Esophagus muscularis mucosa (tissue), 4 donors: ENCODE measurements around the gene STK32B. TPM values are rescaled to one million over a fixed set of nuclear protein-coding genes. Genes with fewer than 3 reads are reported as not detected.

ENCODE experiments used
- DNase-seq: peaks from one replicate; pipeline ENCODE4 v3.0.0-alpha.2; 2017; ENCODE audit errors: extremely low spot score
- H3K27ac ChIP-seq, 4 donors: fragments of 200-600 bp; sonication (generic); replicated peaks in 1 of 4; 1 replicate in 3 of 4; 2 replicates in 1 of 4; pipeline ENCODE4 v1.5.1; 2016 to 2019; ENCODE audit warnings: mild to moderate bottlenecking in 1 of 4
- H3K27me3 ChIP-seq, 4 donors: fragments of 200-600 bp; sonication (generic); one replicate each; pipeline versions ENCODE4 v1.5.1 to v1.6.0; 2016 to 2019
- H3K36me3 ChIP-seq, 4 donors: fragments of 200-600 bp; sonication (generic); one replicate each; pipeline ENCODE4 v1.5.1; 2016 to 2019
- H3K4me1 ChIP-seq, 4 donors: fragments of 200-600 bp; sonication (generic); one replicate each; pipeline ENCODE4 v1.5.1; 2016 to 2019
- H3K4me3 ChIP-seq, 4 donors: fragments of 200-600 bp; sonication (generic); 1 replicate in 2 of 4; 2 replicates in 2 of 4; pipeline ENCODE4 v1.5.1; 2016 to 2019; ENCODE audit warnings: mild to moderate bottlenecking in 4 of 4, moderate library complexity in 1 of 4
- H3K9me3 ChIP-seq, 4 donors: fragments of 200-600 bp; sonication (generic); 1 replicate in 3 of 4; 2 replicates in 1 of 4; pipeline ENCODE4 v1.5.1; 2016 to 2019
- CTCF ChIP-seq, 3 experiments: fragments of 200-600 bp in 2 of 3; fragments of 450-650 bp in 1 of 3; sonication (generic) in 2 of 3; IDR thresholded peaks; one replicate each; pipeline ENCODE4 v1.5.1; 2017 to 2019; ENCODE audit warnings: antibody characterized with exemption in 3 of 3, mild to moderate bottlenecking in 2 of 3, moderate library complexity in 1 of 3
- EP300 ChIP-seq: sonication (generic); formaldehyde crosslinking; IDR thresholded peaks from one replicate; pipeline ENCODE4 v1.6.1; 2017; ENCODE audit warnings: antibody characterized with exemption
- POLR2A ChIP-seq: fragments of 450-650 bp; IDR thresholded peaks from one replicate; pipeline ENCODE4 v1.6.1; 2017; ENCODE audit warnings: antibody characterized with exemption, moderate library complexity, mild to moderate bottlenecking, low read depth
- POLR2AphosphoS5 ChIP-seq, 2 donors: sonication (generic); formaldehyde crosslinking; IDR thresholded peaks; one replicate each; pipeline ENCODE4 v1.6.1; 2017; ENCODE audit warnings: antibody characterized with exemption in 2 of 2
- WGBS: methylation state at CpG from one replicate; pipeline ENCODE4 v1.1.5; 2018; 5-methylcytosine and 5-hydroxymethylcytosine counted together
- intact Hi-C: fragments of 100-400 bp; cut with DNase I; formaldehyde crosslinking; loops from one replicate; pipeline ENCODE4 v1.15.1; 2023
- total RNA-seq, 4 donors: library from RNA; depleted of rRNA; stranded (reverse); fragments of >200 nt; gene quantifications; one replicate each; pipeline versions ENCODE4 v1.1.0 to v1.2.1, GENCODE V29; 2016

The STK32B gene
- total RNA-seq, 4 donors from 2014 or later = 1.7 to 3.8 (median 2.7) TPM

- H3K27ac ChIP-seq = no peak overlapping the region
- TF ChIP-seq POLR2A (no peak), CTCF (IDR thresholded peaks at IDR 0.05) (no peak), POLR2AphosphoS5 (IDR thresholded peaks at IDR 0.05) (no peak), EP300 (no peak)
- 90% methylated on average over 2 of the region's 2 CpGs for WGBS
- no peaks in the 10 kb centered on the region for H3K27me3 ChIP-seq
- no peaks in the 10 kb centered on the region for H3K4me1 ChIP-seq
- DNase-seq = no peak
- peaks cover 0 to 12% (median 5%) of the 10 kb centered on the region in 4 donors for H3K9me3 ChIP-seq
- H3K36me3 ChIP-seq = peaks cover 0 to 8% (median 0%) of the 10 kb centered on the region in 4 donors
- intact Hi-C loops = no loop called here
- H3K4me3 ChIP-seq = no peak overlapping the region
Observed at GRCh38 chr4:5539584-5539983, 488.3 kb downstream of the STK32B start.

GRCh38 chr4:5541169-5541568 lies 489.9 kb downstream of the STK32B start:
- Histone ChIP-seq H3K4me1 (no peaks in the 10 kb centered on the region), H3K9me3 (no peaks in the 10 kb centered on the region), H3K36me3 (no peaks in the 10 kb centered on the region), H3K27me3 (no peaks in the 10 kb centered on the region), H3K4me3 (no peak overlapping the region), H3K27ac (no peak overlapping the region)
- TF ChIP-seq POLR2A (no peak), POLR2AphosphoS5 (IDR thresholded peaks at IDR 0.05) (no peak), CTCF (IDR thresholded peaks at IDR 0.05) (no peak), EP300 (no peak)
- DNase-seq = peak; percentile 53
- WGBS = 83% methylated on average over 10 of the region's 10 CpGs
- intact Hi-C loops = no loop called here

DNA sequence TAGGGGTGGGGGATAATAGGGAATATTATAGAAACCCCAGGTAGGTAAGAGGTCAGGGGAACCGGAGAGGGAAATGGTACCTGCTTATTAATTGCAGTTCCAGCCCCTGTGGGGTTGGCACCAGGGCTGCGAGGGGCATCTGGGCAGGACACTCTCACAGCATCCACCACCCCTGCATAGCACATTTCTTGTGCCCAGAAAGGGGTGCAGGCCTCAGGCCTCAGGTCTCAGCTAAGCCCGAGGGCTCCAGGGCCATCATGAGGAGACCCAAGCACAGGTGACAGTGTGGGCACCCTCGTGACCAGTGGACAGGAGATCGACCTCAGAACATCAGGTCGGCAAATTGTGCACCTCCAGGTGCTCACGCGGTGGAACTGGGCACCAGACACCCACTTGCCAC lies 492.4 kb downstream of the STK32B start:
- no peak for TF ChIP-seq EP300
- no peak for TF ChIP-seq CTCF (IDR thresholded peaks at IDR 0.05)
- WGBS = 98% methylated on average over 8 of the region's 8 CpGs
- no peaks in the 10 kb centered on the region for H3K27me3 ChIP-seq
- no peak for DNase-seq
- intact Hi-C loops = no loop called here
- no peak overlapping the region for H3K4me3 ChIP-seq
- peaks cover 0 to 10% (median 3%) of the 10 kb centered on the region in 4 donors for H3K36me3 ChIP-seq
- H3K4me1 ChIP-seq = no peaks in the 10 kb centered on the region
- no peaks in the 10 kb centered on the region for H3K9me3 ChIP-seq
- H3K27ac ChIP-seq = no peak overlapping the region

DNA sequence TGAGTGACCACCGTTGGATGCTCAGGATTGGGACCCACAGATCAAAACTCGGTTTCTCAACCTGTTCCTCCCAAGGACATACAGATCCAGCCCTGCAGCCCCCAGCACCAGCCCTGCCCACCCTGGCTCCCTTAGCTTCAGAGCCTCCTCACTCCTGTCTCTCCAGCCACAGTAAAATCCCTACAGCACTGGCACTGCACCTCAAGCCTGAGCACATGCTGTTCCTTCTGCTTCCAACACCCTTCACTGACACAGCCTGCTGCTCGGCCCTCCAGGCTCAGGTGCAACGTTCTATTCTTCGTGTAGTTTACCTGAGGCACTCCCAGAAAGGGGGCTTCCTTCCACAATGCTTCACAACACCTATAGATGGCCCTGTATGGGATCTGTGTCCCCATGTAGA lies 493.5 kb downstream of the STK32B start:
- no peak overlapping the region for H3K4me3 ChIP-seq
- no peaks in the 10 kb centered on the region for H3K9me3 ChIP-seq
- 64% methylated on average over 5 of the region's 5 CpGs for WGBS
- DNase-seq = peak; percentile 89
- no peaks in the 10 kb centered on the region for H3K27me3 ChIP-seq
- no peak for TF ChIP-seq POLR2A
- no peak for TF ChIP-seq POLR2AphosphoS5 (IDR thresholded peaks at IDR 0.05)
- no peak for TF ChIP-seq EP300
- TF ChIP-seq CTCF (IDR thresholded peaks at IDR 0.05) = no peak
- no peaks in the 10 kb centered on the region for H3K4me1 ChIP-seq
- intact Hi-C loops = no loop called here
- H3K27ac ChIP-seq = no peak overlapping the region
- H3K36me3 ChIP-seq = peaks cover 0 to 14% (median 3%) of the 10 kb centered on the region in 4 donors

GRCh38 chr4:5545271-5545670 lies 494.0 kb downstream of the STK32B start:
- DNase-seq = no peak
- no peak overlapping the region for H3K27ac ChIP-seq
- peaks cover 0 to 16% (median 3%) of the 10 kb centered on the region in 4 donors for H3K36me3 ChIP-seq
- intact Hi-C loops = no loop called here
- TF ChIP-seq POLR2A (no peak), POLR2AphosphoS5 (IDR thresholded peaks at IDR 0.05) (no peak), EP300 (no peak)
- H3K4me1 ChIP-seq = no peaks in the 10 kb centered on the region
- peaks cover 0 to 3% (median 0%) of the 10 kb centered on the region in 4 donors for H3K9me3 ChIP-seq
- 51% methylated on average over 2 of the region's 2 CpGs for WGBS
- H3K4me3 ChIP-seq = no peak overlapping the region
- H3K27me3 ChIP-seq = no peaks in the 10 kb centered on the region
